GM18861 (cell line): ENCODE measurements around the gene SCUBE1.
"Not testable (repeated sequence)": the region's sequence is repeated elsewhere in the genome, so short reads cannot be mapped to it uniquely, and the experiment has no call there.

Experiments used
- ATAC-seq: cut with Tn5 transposase; IDR thresholded peaks from one replicate; pipeline ENCODE4 v1.9.1; 2021; ENCODE audit not compliant: unreplicated experiment

SCUBE1 gene

GRCh38 chr22:43360576-43360975 lies 17.4 kb upstream of the SCUBE1 start:
- ATAC-seq: no peak

- no peak for ATAC-seq
Measured at GRCh38 chr22:43356881-43357280, 13.7 kb upstream of the SCUBE1 start.

DNA sequence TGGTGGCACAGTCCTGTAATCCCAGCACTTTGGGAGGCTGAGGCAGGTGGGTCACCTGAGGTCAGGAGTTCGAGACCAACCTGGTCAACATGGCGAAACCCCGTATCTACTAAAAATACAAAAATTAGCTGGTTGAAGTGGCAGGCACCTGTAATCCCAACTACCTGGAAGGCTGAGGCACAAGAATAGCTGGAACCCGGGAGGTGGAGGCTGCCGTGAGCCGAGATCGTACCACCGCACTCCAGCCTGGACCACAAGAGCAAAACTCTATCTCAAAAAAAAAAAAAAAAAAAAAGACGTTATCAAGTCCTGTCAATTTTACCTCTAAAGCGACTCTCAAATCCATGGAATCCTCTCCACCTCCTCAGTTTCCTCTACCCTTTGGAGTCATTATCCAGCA lies 12.5 kb upstream of the SCUBE1 start:
- ATAC-seq: not testable (repeated sequence)

DNA sequence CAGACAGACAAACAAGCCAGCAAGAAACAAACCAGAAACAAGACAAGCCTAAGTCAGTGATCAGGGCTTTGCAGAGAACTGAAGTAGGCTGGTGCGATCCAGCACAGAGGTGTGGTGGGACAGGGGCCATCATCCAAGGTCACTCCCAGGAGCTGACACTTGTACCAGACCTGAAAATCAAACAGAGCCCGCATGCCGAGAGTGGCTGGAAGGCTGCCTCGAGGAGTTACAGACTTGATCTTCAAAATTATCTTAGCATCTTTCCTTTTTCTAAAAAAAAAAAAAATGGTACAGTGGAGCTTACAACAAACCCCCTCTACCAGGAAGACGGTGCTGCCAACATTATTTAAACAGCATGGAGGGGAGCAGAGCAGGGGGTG lies 8.8 kb upstream of the SCUBE1 start:
- ATAC-seq: no peak

DNA sequence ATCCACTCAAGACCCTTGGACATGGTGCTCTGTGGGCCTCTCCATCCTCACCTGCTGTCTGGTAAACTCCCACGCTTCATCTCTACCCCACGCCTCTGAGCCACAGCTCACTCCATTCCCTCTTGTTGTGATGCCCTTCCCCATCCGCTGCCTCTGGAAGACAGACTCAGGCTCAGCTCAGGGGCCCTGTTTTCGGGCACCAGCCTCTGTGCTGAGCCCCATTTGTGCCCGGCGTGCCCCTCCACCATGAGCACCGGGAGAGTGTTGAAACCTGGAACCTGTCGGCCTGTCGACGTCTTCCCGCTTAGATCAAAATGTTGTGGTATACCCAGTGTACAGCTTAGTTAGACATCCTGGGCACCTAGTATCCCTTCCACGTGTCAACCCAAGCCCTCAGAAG lies 6.5 kb upstream of the SCUBE1 start:
- no peak for ATAC-seq

GRCh38 chr22:43346521-43346929 lies 3.4 kb upstream of the SCUBE1 start:
- ATAC-seq: no peak

DNA sequence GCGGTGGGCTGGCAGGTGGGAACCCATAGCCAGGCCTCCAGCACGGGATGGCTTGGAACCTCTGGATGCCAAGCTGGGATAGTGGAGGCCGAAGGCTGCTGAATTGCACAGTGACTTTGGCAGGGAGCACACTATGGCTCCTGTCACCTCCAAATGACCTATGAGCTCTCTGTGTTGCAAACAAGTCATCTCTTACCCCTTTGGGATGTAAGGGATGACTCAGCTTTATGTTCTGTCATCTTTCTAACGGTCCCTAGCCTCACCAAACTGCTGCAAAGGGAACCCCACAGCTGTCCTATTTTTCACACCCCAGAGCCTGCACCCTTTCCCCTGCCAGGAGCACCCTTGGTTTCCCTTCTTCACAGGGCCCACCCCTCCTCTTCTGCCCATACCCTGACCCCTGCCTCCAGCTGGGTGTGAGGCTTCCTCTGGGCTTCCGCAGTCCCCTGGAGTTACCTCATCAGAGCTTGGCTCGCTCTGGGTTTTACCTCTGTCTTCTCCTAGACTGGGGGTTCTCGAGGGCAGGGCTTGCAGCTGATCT lies 2.7 kb upstream of the SCUBE1 start:
- no peak for ATAC-seq

DNA sequence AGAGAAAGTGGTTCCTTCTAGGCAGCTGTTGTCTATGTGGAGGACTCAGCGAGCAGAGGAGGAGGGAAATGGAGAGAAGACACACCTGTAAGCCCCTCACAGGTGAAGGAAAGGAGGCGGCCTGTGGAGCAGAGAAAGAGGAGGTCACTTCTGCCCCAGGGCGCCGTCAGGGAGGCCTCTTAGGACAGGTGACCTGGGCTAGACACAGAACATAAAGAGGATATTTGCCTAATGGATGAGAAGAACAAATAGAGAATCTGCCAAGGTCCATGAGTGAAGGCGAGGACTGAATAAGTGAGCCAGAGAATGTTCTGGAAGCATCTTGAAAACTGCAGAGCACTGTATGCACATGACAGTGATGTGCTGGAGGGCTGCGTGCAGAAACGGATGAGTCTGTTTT lies 2.2 kb upstream of the SCUBE1 start:
- no peak for ATAC-seq

DNA sequence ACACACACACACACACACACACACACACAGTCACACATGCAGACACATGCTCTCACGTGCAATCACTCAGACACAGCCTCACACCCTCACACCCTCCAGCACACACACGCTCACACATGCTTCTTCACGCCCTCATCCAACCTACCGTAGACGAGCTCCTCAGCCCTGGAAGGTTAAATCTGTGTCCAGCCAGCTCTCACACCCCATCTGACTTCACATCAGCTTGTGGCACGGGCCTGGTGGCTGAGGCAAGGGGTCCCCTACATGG lies 1.3 kb upstream of the SCUBE1 start:
- no peak for ATAC-seq

- no peak for ATAC-seq
Measured at GRCh38 chr22:43343670-43344519, 723 bp upstream of the SCUBE1 start.

DNA sequence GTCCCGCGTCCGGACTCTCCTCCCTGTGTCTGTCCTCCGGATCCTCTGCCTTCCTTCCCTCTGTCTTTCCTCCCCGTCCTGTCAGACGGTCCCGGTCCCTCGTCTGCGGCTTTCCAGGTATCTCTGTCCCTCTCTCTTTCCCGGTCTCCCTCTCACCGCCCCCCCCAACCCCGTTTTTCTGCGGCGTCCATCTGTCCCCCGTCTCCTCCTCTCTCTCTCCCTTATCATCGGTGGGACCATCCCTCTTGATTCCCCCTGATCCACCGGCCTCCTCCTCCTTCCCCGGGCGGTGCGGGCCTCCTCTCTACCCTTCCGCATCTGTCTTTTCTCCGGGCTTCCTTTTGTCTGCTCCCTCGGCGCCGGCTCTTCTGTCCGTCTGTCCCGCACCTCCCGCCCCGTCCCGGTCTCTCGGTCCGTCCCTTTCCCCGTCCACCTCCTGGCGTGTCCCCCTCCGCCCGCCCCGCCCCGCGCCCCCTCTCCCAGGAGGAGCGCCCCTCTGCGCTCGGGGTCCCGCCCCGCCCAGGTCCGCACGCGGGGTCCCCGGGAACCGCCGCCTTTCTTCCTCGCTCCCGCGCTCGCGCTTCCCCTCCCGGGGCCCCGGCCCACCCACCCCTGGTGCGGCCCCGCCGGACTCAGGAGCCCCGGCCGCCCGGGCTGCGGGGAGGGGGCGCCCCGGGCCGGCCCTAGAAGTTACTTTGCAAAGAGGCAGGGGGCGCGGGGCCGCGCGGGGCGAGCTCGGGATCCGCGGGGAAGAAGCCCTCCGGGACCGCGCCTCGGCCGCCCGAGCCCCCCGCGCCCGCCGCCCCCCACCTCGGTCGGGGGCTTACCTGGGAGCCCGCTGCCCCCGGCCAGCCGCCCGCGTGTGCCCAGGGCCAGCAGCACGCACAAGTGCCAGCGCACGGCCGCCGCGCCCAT lies 568 bp downstream of the SCUBE1 start:
- ATAC-seq: no peak

GRCh38 chr22:43341565-43341964 lies 1.6 kb downstream of the SCUBE1 start:
- ATAC-seq: no peak

GRCh38 chr22:43338766-43339345 lies 4.3 kb downstream of the SCUBE1 start:
- ATAC-seq: no peak

- no peak for ATAC-seq
Measured at GRCh38 chr22:43337946-43338345, 5.2 kb downstream of the SCUBE1 start.

DNA sequence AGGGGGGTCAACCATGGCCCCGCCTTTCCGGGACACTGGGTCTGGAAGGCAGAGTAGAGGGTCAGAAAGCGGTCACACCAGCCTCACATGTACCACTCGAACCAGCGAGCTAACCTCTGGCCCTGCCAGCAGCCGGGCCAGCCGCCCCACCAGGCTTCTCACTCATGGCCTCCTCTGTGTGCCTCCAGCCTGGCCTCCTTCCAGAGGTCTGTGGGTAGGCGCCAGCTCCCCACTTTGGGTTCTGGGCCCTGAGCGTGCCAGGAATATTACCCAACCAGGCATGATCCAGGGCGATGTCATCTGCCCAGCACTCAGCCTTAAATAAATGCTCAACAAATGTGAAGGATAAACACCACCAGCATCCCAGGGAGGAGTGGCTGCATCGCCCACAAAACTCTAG lies 5.8 kb downstream of the SCUBE1 start:
- no peak for ATAC-seq

DNA sequence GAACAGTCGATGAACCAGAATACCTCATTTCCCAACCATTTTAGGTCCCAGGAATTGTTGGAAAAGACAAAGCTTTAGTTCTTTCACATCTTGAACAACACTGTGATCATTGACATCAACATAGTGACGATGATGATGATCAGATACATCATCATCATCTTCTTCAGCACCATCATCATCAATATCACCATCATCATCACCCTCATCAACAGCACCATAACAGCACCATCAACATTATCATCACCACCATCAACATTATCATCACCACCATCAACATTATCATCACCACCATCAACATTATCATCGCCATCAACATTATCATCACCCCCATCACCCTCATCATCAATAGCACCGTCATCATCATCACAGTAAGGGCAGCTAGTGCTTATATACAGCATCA lies 8.8 kb downstream of the SCUBE1 start:
- ATAC-seq: no peak

DNA sequence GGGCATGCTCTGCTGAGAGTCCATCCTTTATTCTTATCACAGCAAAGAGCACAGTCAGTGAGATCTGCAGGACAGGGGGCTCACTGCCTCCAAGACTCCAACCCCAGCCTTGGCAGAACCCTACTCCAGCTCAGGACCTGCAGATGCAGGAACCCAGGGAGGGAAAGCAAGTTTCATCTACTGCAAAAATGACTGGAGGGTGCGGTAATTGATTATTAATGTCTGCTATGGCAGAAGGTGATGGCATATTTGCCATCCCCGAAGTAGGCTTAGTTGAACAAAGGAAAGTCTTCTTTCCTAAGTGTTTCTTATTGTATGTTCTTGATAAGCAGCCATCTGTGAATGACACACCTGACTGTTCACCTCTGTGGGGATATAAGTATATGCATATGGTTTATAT lies 9.2 kb downstream of the SCUBE1 start:
- ATAC-seq: no peak

- no peak for ATAC-seq
Measured at GRCh38 chr22:43333156-43333555, 10.0 kb downstream of the SCUBE1 start.

GRCh38 chr22:43331698-43332097 lies 11.5 kb downstream of the SCUBE1 start:
- no peak for ATAC-seq

DNA sequence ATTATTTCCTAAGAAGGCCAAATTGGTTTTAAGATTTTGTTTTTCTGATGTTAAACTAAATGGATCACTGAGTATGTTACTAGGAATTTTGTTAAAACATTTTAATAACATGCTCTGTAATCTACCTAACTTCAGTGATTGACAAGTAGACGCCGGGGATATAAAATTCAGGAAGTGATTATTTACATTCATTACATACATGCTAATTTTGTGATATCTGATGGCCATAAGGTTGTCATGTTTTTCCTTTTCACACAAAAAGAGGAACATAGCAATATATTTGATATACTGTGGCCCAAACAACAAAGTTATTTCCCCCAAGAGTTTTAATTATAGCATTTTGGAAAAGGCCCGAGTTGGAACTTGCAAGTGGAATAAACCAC lies 12.1 kb downstream of the SCUBE1 start:
- no peak for ATAC-seq

- ATAC-seq: no peak
Measured at GRCh38 chr22:43330178-43331068, 12.7 kb downstream of the SCUBE1 start.
